ENCODE results near the gene BCR. TPM values are rescaled to one million over a fixed set of nuclear protein-coding genes. Genes with fewer than 3 reads are reported as not detected.

Gene BCR
- total and polyA plus RNA-seq, 2 donors (not counting 1 experiment from before 2014, with no cell fraction given) = 15.7 to 66.6 TPM

DNA sequence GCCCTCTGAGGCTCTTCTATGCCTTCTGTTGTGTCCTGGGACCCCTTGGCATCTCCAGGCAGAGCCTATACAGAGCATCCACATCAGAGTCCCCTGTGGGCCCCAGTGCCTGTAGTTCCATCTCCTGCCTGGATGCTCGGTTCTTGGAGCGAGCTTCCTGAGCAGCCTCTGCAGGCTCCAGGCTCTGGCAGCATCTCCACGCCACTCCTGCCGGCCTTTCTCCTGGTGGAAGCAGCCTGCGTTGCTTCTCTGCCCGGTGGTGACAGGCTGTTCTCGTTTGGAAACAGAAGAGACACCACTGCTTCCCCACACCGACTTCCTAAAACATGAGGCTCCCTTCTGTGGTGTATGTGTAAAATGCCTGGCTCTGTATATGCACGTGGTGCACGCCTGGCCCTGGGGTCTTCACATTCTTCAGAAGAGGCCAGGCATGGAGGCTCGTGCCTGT is 52.8 kb downstream of the BCR start:
- DNase-seq (ENCODE audit: low read depth in 2 of 2) = peak; percentile 31 to 41
- Histone ChIP-seq H3K27ac (ENCODE audit: insufficient read depth, low read length) (no peak overlapping the region), H3K36me3 (ENCODE audit: control insufficient read depth, insufficient read depth, low read length) (no peaks in the 10 kb centered on the region), H3K4me2 (ENCODE audit: extremely low read depth, insufficient read depth, low read length) (no peak overlapping the region), H3K79me2 (ENCODE audit: control insufficient read depth, insufficient read depth, low read length) (peaks cover 11% of the 10 kb centered on the region), H2AFZ (ENCODE audit: low read length) (no peak overlapping the region), H3K27me3 (ENCODE audit: control insufficient read depth, insufficient read depth, low read length) (no peaks in the 10 kb centered on the region), H3K9ac (ENCODE audit: insufficient read depth, low read length) (no peak overlapping the region), H3K9me3 (ENCODE audit: control insufficient read depth, insufficient read depth, low read depth, low read length) (no peaks in the 10 kb centered on the region), H3K4me3 (replicated peaks in 1 of 4; ENCODE audit: control extremely low read depth in 1 of 4, insufficient read depth in 1 of 4, low read depth in 3 of 4, low read length in 4 of 4) (no peak overlapping the region), H3K4me1 (ENCODE audit: control insufficient read depth, extremely low read depth, insufficient read depth, low read length) (peaks cover 18% of the 10 kb centered on the region), H4K20me1 (ENCODE audit: control insufficient read depth, extremely low read depth, insufficient read depth, low read length) (no peaks in the 10 kb centered on the region)
- TF ChIP-seq EZH2 (IDR thresholded peaks at IDR 0.05; ENCODE audit: low read length, missing control alignments) (no peak), CTCF (conservative IDR thresholded peaks at IDR 0.05 in 1 of 2, IDR thresholded peaks at IDR 0.05 in 1 of 2; ENCODE audit: low read depth in 1 of 2, low read length in 2 of 2) (peak in 1 of 2 donors; percentile 18)

GRCh38 chr22:23233752-23234408 is 53.6 kb downstream of the BCR start:
- H3K9ac ChIP-seq (ENCODE audit: insufficient read depth, low read length) = no peak overlapping the region
- no peak overlapping the region for H3K4me2 ChIP-seq (ENCODE audit: extremely low read depth, insufficient read depth, low read length)
- no peak overlapping the region for H3K27ac ChIP-seq (ENCODE audit: insufficient read depth, low read length)
- H2AFZ ChIP-seq (ENCODE audit: low read length) = no peak overlapping the region
- no peak for TF ChIP-seq CTCF (conservative IDR thresholded peaks at IDR 0.05 in 1 of 2, IDR thresholded peaks at IDR 0.05 in 1 of 2; ENCODE audit: low read depth in 1 of 2, low read length in 2 of 2)
- TF ChIP-seq EZH2 (IDR thresholded peaks at IDR 0.05; ENCODE audit: low read length, missing control alignments) = no peak
- peak; percentile 82 to 88 for DNase-seq (ENCODE audit: low read depth in 2 of 2)
- H3K36me3 ChIP-seq (ENCODE audit: control insufficient read depth, insufficient read depth, low read length) = no peaks in the 10 kb centered on the region
- no peaks in the 10 kb centered on the region for H3K9me3 ChIP-seq (ENCODE audit: control insufficient read depth, insufficient read depth, low read depth, low read length)
- peaks cover 11% of the 10 kb centered on the region for H3K79me2 ChIP-seq (ENCODE audit: control insufficient read depth, insufficient read depth, low read length)
- no peak overlapping the region for H3K4me3 ChIP-seq (replicated peaks in 1 of 4; ENCODE audit: control extremely low read depth in 1 of 4, insufficient read depth in 1 of 4, low read depth in 3 of 4, low read length in 4 of 4)
- no peaks in the 10 kb centered on the region for H4K20me1 ChIP-seq (ENCODE audit: control insufficient read depth, extremely low read depth, insufficient read depth, low read length)
- no peaks in the 10 kb centered on the region for H3K27me3 ChIP-seq (ENCODE audit: control insufficient read depth, insufficient read depth, low read length)
- H3K4me1 ChIP-seq (ENCODE audit: control insufficient read depth, extremely low read depth, insufficient read depth, low read length) = peaks cover 18% of the 10 kb centered on the region

DNA sequence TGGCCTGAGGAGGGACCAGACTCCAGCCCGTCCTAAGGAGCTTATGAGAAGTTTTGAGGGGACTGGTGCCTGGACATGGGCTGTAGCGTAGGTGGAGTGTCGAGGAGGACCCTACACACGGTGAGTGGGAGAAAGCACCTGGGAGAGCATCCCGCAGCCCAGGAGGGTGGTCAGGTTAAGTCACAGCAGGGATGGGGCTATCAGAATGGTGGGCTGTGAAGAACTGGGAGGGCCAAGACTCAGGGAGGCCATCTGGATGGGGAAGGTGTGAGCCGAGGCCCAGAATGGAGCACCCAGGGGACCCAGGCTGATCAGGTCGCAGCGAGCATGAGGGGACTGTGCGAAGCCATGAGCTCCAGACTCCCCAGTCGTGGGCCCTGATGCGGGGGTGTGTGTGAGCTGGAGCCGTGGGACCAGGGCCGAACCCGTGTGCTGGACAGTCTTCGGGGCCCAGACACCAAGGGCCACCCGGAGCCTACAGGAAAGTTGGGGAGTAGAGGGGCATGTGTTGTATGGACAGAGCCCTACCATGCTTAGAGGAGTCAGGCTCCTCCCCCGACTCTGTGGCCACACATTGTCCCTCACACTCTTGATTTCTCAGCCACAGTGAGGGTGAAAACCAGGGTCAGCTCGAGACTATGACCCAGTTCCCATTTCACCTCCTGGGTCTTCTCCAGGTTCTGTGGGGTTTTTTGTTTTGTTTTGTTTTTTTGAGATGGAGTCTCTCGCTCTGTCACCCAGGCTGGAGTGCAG is 54.3 kb downstream of the BCR start:
- no peak for TF ChIP-seq CTCF (conservative IDR thresholded peaks at IDR 0.05 in 1 of 2, IDR thresholded peaks at IDR 0.05 in 1 of 2; ENCODE audit: low read depth in 1 of 2, low read length in 2 of 2)
- TF ChIP-seq EZH2 (IDR thresholded peaks at IDR 0.05; ENCODE audit: low read length, missing control alignments) = no peak
- H3K9me3 ChIP-seq (ENCODE audit: control insufficient read depth, insufficient read depth, low read depth, low read length) = no peaks in the 10 kb centered on the region
- H2AFZ ChIP-seq (ENCODE audit: low read length) = no peak overlapping the region
- no peak overlapping the region for H3K9ac ChIP-seq (ENCODE audit: insufficient read depth, low read length)
- H3K27ac ChIP-seq (ENCODE audit: insufficient read depth, low read length) = no peak overlapping the region
- H3K4me3 ChIP-seq (replicated peaks in 1 of 4; ENCODE audit: control extremely low read depth in 1 of 4, insufficient read depth in 1 of 4, low read depth in 3 of 4, low read length in 4 of 4) = no peak overlapping the region
- H3K79me2 ChIP-seq (ENCODE audit: control insufficient read depth, insufficient read depth, low read length) = peaks cover 14% of the 10 kb centered on the region
- H3K4me1 ChIP-seq (ENCODE audit: control insufficient read depth, extremely low read depth, insufficient read depth, low read length) = peaks cover 18% of the 10 kb centered on the region
- no peaks in the 10 kb centered on the region for H4K20me1 ChIP-seq (ENCODE audit: control insufficient read depth, extremely low read depth, insufficient read depth, low read length)
- no peak for DNase-seq (ENCODE audit: low read depth in 2 of 2)
- no peaks in the 10 kb centered on the region for H3K27me3 ChIP-seq (ENCODE audit: control insufficient read depth, insufficient read depth, low read length)
- H3K36me3 ChIP-seq (ENCODE audit: control insufficient read depth, insufficient read depth, low read length) = no peaks in the 10 kb centered on the region
- H3K4me2 ChIP-seq (ENCODE audit: extremely low read depth, insufficient read depth, low read length) = no peak overlapping the region
